AG09319 (cell line): ENCODE results near the gene PRKCB.

Experiments used
- DNase-seq: peaks from one replicate; pipeline ENCODE4 v3.0.0-alpha.2; 2010; ENCODE audit warnings: low read depth; ENCODE audit errors: extremely low read depth
- TF ChIP-seq, protein P1 (sequence below): IDR thresholded peaks from 2 replicates; pipeline ENCODE4 v1.5.1; 2011; ENCODE audit warnings: low read depth, mild to moderate bottlenecking, inconsistent platforms, low read length, moderate library complexity

The PRKCB gene

DNA sequence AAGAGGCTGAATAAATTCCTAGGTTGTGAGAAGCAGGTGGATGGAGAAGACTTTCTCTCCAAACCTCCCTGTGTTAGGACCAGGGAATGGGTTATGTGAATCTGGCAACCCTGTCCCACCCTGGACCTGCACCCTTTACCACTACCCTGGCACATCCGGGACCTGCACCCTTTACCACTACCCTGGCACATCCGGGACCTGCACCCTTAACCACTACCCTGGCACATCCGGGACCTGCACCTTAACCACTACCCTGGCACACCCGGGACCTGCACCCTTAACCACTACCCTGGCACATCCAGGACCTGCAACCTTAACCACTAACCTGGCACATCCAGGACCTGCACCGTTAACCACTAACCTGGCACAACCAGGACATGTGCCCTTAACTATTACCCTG, 213.3 kb downstream of the PRKCB start:
- no peak for DNase-seq
- TF ChIP-seq, protein P1, sequence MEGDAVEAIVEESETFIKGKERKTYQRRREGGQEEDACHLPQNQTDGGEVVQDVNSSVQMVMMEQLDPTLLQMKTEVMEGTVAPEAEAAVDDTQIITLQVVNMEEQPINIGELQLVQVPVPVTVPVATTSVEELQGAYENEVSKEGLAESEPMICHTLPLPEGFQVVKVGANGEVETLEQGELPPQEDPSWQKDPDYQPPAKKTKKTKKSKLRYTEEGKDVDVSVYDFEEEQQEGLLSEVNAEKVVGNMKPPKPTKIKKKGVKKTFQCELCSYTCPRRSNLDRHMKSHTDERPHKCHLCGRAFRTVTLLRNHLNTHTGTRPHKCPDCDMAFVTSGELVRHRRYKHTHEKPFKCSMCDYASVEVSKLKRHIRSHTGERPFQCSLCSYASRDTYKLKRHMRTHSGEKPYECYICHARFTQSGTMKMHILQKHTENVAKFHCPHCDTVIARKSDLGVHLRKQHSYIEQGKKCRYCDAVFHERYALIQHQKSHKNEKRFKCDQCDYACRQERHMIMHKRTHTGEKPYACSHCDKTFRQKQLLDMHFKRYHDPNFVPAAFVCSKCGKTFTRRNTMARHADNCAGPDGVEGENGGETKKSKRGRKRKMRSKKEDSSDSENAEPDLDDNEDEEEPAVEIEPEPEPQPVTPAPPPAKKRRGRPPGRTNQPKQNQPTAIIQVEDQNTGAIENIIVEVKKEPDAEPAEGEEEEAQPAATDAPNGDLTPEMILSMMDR, result no peak

GRCh38 chr16:24051125-24051524, 215.3 kb downstream of the PRKCB start:
- no peak for DNase-seq
- TF ChIP-seq, protein P1, result no peak

- DNase-seq, result no peak
- TF ChIP-seq, protein P1, result no peak
Observed at GRCh38 chr16:24052329-24053098, 216.7 kb downstream of the PRKCB start.

DNA sequence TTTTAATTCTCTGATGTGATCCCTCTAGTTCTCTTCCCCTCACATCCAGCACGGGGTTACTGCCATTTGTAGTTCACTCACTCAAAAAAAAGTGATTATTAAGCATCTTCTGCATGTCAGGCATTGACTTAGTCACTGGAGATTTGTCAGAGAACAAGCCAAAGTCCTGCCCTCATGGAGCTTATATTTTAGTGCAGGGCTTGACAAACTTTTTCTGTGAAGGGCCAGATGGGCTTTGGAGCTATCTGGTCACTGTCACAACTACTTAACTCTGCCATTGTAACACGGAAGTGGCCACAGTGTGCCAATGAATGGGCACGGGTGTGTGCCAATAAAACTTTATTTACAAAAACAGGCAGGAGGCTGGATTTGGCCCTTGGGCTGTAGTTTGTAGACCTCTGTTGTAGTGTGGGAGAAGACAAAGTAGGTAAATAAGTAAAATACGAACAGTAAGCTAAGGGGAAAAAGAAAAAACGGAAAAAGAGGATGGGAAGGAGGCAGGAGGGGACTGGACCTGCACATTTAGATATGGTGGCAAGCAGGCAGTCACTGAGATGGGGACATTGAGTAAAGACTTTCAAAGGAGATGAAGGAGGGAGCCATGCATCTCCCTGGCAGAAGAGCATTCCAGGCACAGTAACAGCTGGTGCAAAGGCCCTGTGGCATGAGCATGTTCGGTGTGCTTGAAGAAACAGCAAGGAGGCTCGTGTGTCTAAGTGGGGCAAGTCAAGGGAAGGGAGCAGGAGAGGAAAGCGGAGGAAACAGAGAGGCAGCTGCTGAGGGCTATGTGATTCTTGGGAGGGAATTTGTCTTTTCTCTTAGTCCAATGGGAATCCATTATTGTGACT, 217.5 kb downstream of the PRKCB start:
- TF ChIP-seq, protein P1, result no peak
- no peak for DNase-seq

DNA sequence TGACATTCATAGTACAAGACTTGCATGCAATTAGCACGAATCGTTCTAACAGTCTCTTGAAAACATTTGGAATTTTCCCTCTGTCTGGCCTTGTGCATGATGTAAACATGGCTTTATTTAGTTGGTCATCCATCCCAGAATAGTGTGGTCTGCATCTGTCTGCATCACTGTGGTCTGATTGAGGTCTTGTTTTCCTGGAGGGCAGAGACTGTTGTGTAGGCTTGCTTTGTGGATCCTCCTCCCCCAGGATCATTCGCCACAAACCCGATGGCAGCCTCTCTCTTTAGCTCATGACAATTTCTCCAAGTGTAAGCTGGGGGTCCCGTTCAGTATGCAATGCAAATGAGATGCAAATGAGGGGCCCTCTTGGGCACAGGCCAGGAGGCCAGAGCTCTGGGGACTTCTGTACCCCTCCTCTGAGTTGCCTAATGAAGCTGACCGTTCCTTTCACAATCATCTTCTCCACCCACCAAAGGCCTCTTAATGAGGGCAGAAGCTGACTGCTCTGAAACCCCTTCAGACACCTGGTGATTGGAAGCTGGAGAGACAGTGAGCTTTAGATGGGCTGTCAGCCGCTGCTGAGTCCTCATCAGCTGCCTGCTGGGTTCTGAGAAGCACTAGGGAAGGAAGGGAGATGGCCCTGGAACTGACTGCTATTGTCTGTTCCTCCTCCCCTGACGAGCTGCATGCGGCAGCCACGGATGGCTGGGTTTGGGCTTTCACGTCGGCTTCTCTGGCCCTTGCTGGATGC, 219.1 kb downstream of the PRKCB start:
- no peak for DNase-seq
- TF ChIP-seq, protein P1, result no peak

GRCh38 chr16:24062270-24062817, 226.6 kb downstream of the PRKCB start:
- TF ChIP-seq, protein P1, result no peak
- no peak for DNase-seq
